ENCODE measurements around the gene GRB10.

DNA sequence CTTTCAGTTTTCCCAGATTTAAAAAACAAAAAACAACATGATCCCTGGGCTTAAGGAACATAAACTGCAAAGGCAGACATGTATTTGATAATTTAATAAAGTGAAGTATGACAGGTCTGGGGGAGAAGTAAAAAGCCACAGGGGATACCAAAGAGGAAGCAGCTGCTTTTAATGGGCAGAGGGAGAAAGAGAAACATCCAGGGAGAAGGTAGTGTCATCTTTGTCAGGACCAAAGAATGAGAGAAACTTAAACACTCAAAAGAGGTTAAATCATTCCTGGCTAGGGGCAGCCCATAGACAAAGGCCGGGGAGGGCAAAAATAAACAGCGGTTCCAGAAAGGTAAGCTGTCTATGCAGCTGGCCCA lies 94.5 kb downstream of the GRB10 start:
- TF ChIP-seq, protein P1, sequence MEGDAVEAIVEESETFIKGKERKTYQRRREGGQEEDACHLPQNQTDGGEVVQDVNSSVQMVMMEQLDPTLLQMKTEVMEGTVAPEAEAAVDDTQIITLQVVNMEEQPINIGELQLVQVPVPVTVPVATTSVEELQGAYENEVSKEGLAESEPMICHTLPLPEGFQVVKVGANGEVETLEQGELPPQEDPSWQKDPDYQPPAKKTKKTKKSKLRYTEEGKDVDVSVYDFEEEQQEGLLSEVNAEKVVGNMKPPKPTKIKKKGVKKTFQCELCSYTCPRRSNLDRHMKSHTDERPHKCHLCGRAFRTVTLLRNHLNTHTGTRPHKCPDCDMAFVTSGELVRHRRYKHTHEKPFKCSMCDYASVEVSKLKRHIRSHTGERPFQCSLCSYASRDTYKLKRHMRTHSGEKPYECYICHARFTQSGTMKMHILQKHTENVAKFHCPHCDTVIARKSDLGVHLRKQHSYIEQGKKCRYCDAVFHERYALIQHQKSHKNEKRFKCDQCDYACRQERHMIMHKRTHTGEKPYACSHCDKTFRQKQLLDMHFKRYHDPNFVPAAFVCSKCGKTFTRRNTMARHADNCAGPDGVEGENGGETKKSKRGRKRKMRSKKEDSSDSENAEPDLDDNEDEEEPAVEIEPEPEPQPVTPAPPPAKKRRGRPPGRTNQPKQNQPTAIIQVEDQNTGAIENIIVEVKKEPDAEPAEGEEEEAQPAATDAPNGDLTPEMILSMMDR (IDR thresholded peaks at IDR 0.05; ENCODE audit: low read depth, low read length, missing input control): no peak
- TF ChIP-seq, protein P2, sequence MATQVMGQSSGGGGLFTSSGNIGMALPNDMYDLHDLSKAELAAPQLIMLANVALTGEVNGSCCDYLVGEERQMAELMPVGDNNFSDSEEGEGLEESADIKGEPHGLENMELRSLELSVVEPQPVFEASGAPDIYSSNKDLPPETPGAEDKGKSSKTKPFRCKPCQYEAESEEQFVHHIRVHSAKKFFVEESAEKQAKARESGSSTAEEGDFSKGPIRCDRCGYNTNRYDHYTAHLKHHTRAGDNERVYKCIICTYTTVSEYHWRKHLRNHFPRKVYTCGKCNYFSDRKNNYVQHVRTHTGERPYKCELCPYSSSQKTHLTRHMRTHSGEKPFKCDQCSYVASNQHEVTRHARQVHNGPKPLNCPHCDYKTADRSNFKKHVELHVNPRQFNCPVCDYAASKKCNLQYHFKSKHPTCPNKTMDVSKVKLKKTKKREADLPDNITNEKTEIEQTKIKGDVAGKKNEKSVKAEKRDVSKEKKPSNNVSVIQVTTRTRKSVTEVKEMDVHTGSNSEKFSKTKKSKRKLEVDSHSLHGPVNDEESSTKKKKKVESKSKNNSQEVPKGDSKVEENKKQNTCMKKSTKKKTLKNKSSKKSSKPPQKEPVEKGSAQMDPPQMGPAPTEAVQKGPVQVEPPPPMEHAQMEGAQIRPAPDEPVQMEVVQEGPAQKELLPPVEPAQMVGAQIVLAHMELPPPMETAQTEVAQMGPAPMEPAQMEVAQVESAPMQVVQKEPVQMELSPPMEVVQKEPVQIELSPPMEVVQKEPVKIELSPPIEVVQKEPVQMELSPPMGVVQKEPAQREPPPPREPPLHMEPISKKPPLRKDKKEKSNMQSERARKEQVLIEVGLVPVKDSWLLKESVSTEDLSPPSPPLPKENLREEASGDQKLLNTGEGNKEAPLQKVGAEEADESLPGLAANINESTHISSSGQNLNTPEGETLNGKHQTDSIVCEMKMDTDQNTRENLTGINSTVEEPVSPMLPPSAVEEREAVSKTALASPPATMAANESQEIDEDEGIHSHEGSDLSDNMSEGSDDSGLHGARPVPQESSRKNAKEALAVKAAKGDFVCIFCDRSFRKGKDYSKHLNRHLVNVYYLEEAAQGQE (IDR thresholded peaks at IDR 0.05): no peak
- TF ChIP-seq TAF1 (conservative IDR thresholded peaks at IDR 0.05): no peak
- no peak for TF ChIP-seq FOXA1 (IDR thresholded peaks at IDR 0.05)
- TF ChIP-seq RAD21 (IDR thresholded peaks at IDR 0.05): no peak
- no peak for TF ChIP-seq SP1 (IDR thresholded peaks at IDR 0.05)
- TF ChIP-seq, protein P3, sequence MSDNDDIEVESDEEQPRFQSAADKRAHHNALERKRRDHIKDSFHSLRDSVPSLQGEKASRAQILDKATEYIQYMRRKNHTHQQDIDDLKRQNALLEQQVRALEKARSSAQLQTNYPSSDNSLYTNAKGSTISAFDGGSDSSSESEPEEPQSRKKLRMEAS (IDR thresholded peaks at IDR 0.05): no peak
- TF ChIP-seq EGR1 (IDR thresholded peaks at IDR 0.05; ENCODE audit: low read depth in 2 of 2): no peak
- no peak for TF ChIP-seq RXRA (IDR thresholded peaks at IDR 0.05)
- TF ChIP-seq, protein P4, sequence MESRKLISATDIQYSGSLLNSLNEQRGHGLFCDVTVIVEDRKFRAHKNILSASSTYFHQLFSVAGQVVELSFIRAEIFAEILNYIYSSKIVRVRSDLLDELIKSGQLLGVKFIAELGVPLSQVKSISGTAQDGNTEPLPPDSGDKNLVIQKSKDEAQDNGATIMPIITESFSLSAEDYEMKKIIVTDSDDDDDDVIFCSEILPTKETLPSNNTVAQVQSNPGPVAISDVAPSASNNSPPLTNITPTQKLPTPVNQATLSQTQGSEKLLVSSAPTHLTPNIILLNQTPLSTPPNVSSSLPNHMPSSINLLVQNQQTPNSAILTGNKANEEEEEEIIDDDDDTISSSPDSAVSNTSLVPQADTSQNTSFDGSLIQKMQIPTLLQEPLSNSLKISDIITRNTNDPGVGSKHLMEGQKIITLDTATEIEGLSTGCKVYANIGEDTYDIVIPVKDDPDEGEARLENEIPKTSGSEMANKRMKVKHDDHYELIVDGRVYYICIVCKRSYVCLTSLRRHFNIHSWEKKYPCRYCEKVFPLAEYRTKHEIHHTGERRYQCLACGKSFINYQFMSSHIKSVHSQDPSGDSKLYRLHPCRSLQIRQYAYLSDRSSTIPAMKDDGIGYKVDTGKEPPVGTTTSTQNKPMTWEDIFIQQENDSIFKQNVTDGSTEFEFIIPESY (IDR thresholded peaks at IDR 0.05): no peak
- TF ChIP-seq HNF4G (IDR thresholded peaks at IDR 0.05): no peak
